GM21576 (cell line): ENCODE results near the gene GRM8.

Source experiments
- ATAC-seq: cut with Tn5 transposase; IDR thresholded peaks from one replicate; pipeline ENCODE4 v1.9.1; 2021; ENCODE audit warnings: mild to moderate bottlenecking, moderate library complexity; ENCODE audit not compliant: unreplicated experiment

GRM8 gene

GRCh38 chr7:126569402-126569801 lies 683.3 kb downstream of the GRM8 start:
- no peak for ATAC-seq

- ATAC-seq = peak; percentile 46
Measured at GRCh38 chr7:126557271-126557670, 695.5 kb downstream of the GRM8 start.

GRCh38 chr7:126541406-126541805 lies 711.3 kb downstream of the GRM8 start:
- ATAC-seq = no peak

GRCh38 chr7:126535176-126535575 lies 717.6 kb downstream of the GRM8 start:
- no peak for ATAC-seq

- no peak for ATAC-seq
Measured at GRCh38 chr7:126533715-126534114, 719.0 kb downstream of the GRM8 start.

- no peak for ATAC-seq
Measured at GRCh38 chr7:126529833-126530232, 722.9 kb downstream of the GRM8 start.

GRCh38 chr7:126529254-126529653 lies 723.5 kb downstream of the GRM8 start:
- ATAC-seq = no peak

GRCh38 chr7:126525906-126526305 lies 726.8 kb downstream of the GRM8 start:
- ATAC-seq = no peak

- no peak for ATAC-seq
Measured at GRCh38 chr7:126524967-126525366, 727.8 kb downstream of the GRM8 start.

GRCh38 chr7:126511046-126511445 lies 741.7 kb downstream of the GRM8 start:
- no peak for ATAC-seq

GRCh38 chr7:126501617-126502016 lies 751.1 kb downstream of the GRM8 start:
- ATAC-seq = no peak

- ATAC-seq = no peak
Measured at GRCh38 chr7:126499481-126499880, 753.3 kb downstream of the GRM8 start.

- no peak for ATAC-seq
Measured at GRCh38 chr7:126495733-126496132, 757.0 kb downstream of the GRM8 start.

- no peak for ATAC-seq
Measured at GRCh38 chr7:126495001-126495400, 757.7 kb downstream of the GRM8 start.

GRCh38 chr7:126493801-126494200 lies 758.9 kb downstream of the GRM8 start:
- no peak for ATAC-seq

GRCh38 chr7:126489874-126490273 lies 762.9 kb downstream of the GRM8 start:
- no peak for ATAC-seq

GRCh38 chr7:126487728-126488442 lies 764.9 kb downstream of the GRM8 start:
- ATAC-seq = no peak

GRCh38 chr7:126486806-126487205 lies 765.9 kb downstream of the GRM8 start:
- no peak for ATAC-seq

GRCh38 chr7:126485791-126486190 lies 767.0 kb downstream of the GRM8 start:
- ATAC-seq = no peak

- ATAC-seq = no peak
Measured at GRCh38 chr7:126483972-126484371, 768.8 kb downstream of the GRM8 start.

GRCh38 chr7:126472825-126473224 lies 779.9 kb downstream of the GRM8 start:
- ATAC-seq = no peak

- ATAC-seq = no peak
Measured at GRCh38 chr7:126462405-126462804, 790.3 kb downstream of the GRM8 start.

- no peak for ATAC-seq
Measured at GRCh38 chr7:126460664-126461063, 792.1 kb downstream of the GRM8 start.
